ENCODE data around the gene ERCC8.
"Not testable (repeated sequence)": the region's sequence is repeated elsewhere in the genome, so short reads cannot be mapped to it uniquely, and the experiment has no call there.

ERCC8 gene

GRCh38 chr5:60903356-60903755 lies 41.5 kb downstream of the ERCC8 start:
- no peak for DNase-seq

GRCh38 chr5:60896991-60897390 lies 47.9 kb downstream of the ERCC8 start:
- no peak for DNase-seq

GRCh38 chr5:60893521-60893920 lies 51.3 kb downstream of the ERCC8 start:
- DNase-seq: no peak

GRCh38 chr5:60891667-60892066 lies 53.2 kb downstream of the ERCC8 start:
- no peak for DNase-seq

- DNase-seq: no peak
These were observed 56.4 kb downstream of the ERCC8 start for GRCh38 chr5:60888359-60889061.

- DNase-seq: no peak
These were observed 57.1 kb downstream of the ERCC8 start for GRCh38 chr5:60887746-60888145.

- no peak for DNase-seq
These were observed 57.8 kb downstream of the ERCC8 start for GRCh38 chr5:60887096-60887495.

- DNase-seq: no peak
These were observed 58.7 kb downstream of the ERCC8 start for GRCh38 chr5:60886158-60886557.

GRCh38 chr5:60883229-60883628 lies 61.6 kb downstream of the ERCC8 start:
- DNase-seq: no peak

- no peak for DNase-seq
These were observed 72.0 kb downstream of the ERCC8 start for GRCh38 chr5:60872892-60873291.

GRCh38 chr5:60870857-60871256 lies 74.0 kb downstream of the ERCC8 start:
- DNase-seq: no peak

- DNase-seq: not testable (repeated sequence)
These were observed 84.3 kb downstream of the ERCC8 start for GRCh38 chr5:60860572-60860971.

- DNase-seq: no peak
These were observed 88.8 kb downstream of the ERCC8 start for GRCh38 chr5:60856066-60856465.

GRCh38 chr5:60852940-60853339 lies 91.9 kb downstream of the ERCC8 start:
- no peak for DNase-seq

- DNase-seq: no peak
These were observed 92.6 kb downstream of the ERCC8 start for GRCh38 chr5:60852317-60852716.

GRCh38 chr5:60851626-60852025 lies 93.2 kb downstream of the ERCC8 start:
- no peak for DNase-seq

- no peak for DNase-seq
These were observed 98.6 kb downstream of the ERCC8 start for GRCh38 chr5:60846298-60846697.

- no peak for DNase-seq
These were observed 100.6 kb downstream of the ERCC8 start, which contains the start of gene ELOVL7 for GRCh38 chr5:60843936-60844905. Gene ELOVL7 (minus strand): TSS chr5:60844269. CDS start chr5:60787397, 56,872 bp downstream.

GRCh38 chr5:60843386-60843935 lies 101.4 kb downstream of the ERCC8 start:
- DNase-seq: no peak

- DNase-seq: no peak
These were observed 101.9 kb downstream of the ERCC8 start for GRCh38 chr5:60842871-60843385.

GRCh38 chr5:60841361-60841760 lies 103.5 kb downstream of the ERCC8 start:
- DNase-seq: no peak

GRCh38 chr5:60836131-60836530 lies 108.7 kb downstream of the ERCC8 start:
- DNase-seq: no peak

- no peak for DNase-seq
These were observed 109.3 kb downstream of the ERCC8 start for GRCh38 chr5:60835554-60835953.

Data from DMS 273 treated with DMSO at 0.1 percent for 48 hours (cell line).